ENCODE results near the gene MYO1E. TPM values are rescaled to one million over a fixed set of nuclear protein-coding genes. Genes with fewer than 3 reads are reported as not detected.
"Not testable (repeated sequence)": the region's sequence is repeated elsewhere in the genome, so short reads cannot be mapped to it uniquely, and the experiment has no call there.

MYO1E gene
- total RNA-seq, 1 donor from 2014 or later, result 36.4 TPM

- intact Hi-C loops (cut with micrococcal nuclease), result no loop called here
- no peak for DNase-seq
- ATAC-seq, result no peak
Observed at GRCh38 chr15:59166601-59167265, 205.9 kb downstream of the MYO1E start.

- DNase-seq (no peak), ATAC-seq (no peak)
- intact Hi-C loops (cut with micrococcal nuclease), result no loop called here
Observed at GRCh38 chr15:59166166-59166565, 206.5 kb downstream of the MYO1E start.

GRCh38 chr15:59165726-59166125, 206.9 kb downstream of the MYO1E start:
- ATAC-seq (no peak), DNase-seq (no peak)
- intact Hi-C loops (cut with micrococcal nuclease), result no loop called here

GRCh38 chr15:59162080-59162479, 210.6 kb downstream of the MYO1E start:
- DNase-seq; intact Hi-C loops (cut with micrococcal nuclease); ATAC-seq: not testable (repeated sequence)

GRCh38 chr15:59160880-59161593, 211.6 kb downstream of the MYO1E start:
- ATAC-seq (peak; percentile 19), DNase-seq (no peak)
- intact Hi-C loops (cut with micrococcal nuclease), result no loop called here

- no peak for ATAC-seq
- intact Hi-C loops (cut with micrococcal nuclease), result no loop called here
- DNase-seq, result no peak
Observed at GRCh38 chr15:59159210-59159609, 213.5 kb downstream of the MYO1E start.

GRCh38 chr15:59158701-59159034, 214.0 kb downstream of the MYO1E start:
- intact Hi-C loops (cut with micrococcal nuclease), result no loop called here
- no peak for DNase-seq
- ATAC-seq, result no peak

GRCh38 chr15:59157840-59158700, 214.6 kb downstream of the MYO1E start:
- DNase-seq (no peak), ATAC-seq (no peak)
- intact Hi-C loops (cut with micrococcal nuclease), result no loop called here

GRCh38 chr15:59157396-59157795, 215.3 kb downstream of the MYO1E start:
- DNase-seq, result no peak
- intact Hi-C loops (cut with micrococcal nuclease), result no loop called here
- ATAC-seq, result no peak

- ATAC-seq (no peak), DNase-seq (no peak)
- intact Hi-C loops (cut with micrococcal nuclease), result no loop called here
Observed at GRCh38 chr15:59155431-59155830, 217.2 kb downstream of the MYO1E start.

GRCh38 chr15:59154243-59154642, 218.4 kb downstream of the MYO1E start:
- intact Hi-C loops (cut with micrococcal nuclease), result no loop called here
- ATAC-seq (no peak), DNase-seq (no peak)

- DNase-seq (no peak), ATAC-seq (no peak)
- intact Hi-C loops (cut with micrococcal nuclease), result no loop called here
Observed at GRCh38 chr15:59153466-59153865, 219.2 kb downstream of the MYO1E start.

- no peak for ATAC-seq
- intact Hi-C loops (cut with micrococcal nuclease), result no loop called here
- no peak for DNase-seq
Observed at GRCh38 chr15:59152694-59153450, 219.8 kb downstream of the MYO1E start.

- no peak for ATAC-seq
- intact Hi-C loops (cut with micrococcal nuclease), result no loop called here
- DNase-seq, result no peak
Observed at GRCh38 chr15:59150185-59150584, 222.5 kb downstream of the MYO1E start.

- DNase-seq, result no peak
- no peak for ATAC-seq
- intact Hi-C loops (cut with micrococcal nuclease), result no loop called here
Observed at GRCh38 chr15:59148153-59148833, 224.4 kb downstream of the MYO1E start.

- intact Hi-C loops (cut with micrococcal nuclease), result no loop called here
- DNase-seq (no peak), ATAC-seq (no peak)
Observed at GRCh38 chr15:59147666-59148065, 225.0 kb downstream of the MYO1E start.

GRCh38 chr15:59144594-59144993, 228.1 kb downstream of the MYO1E start:
- DNase-seq; intact Hi-C loops (cut with micrococcal nuclease); ATAC-seq: not testable (repeated sequence)

- DNase-seq, result no peak
Observed at GRCh38 chr15:59143281-59143680, 229.4 kb downstream of the MYO1E start.

More at GRCh38 chr15:59143281-59143680, 229.4 kb downstream of the MYO1E start:
- intact Hi-C loops (cut with micrococcal nuclease), result no loop called here
- no peak for ATAC-seq
